Esophagus squamous epithelium (tissue), 4 donors: ENCODE data around the gene ST8SIA2.

ENCODE experiments used
- CTCF ChIP-seq, 6 experiments: fragments of 450-650 bp in 4 of 6; fragments of 200-600 bp in 2 of 6; sonication (generic) in 2 of 6; IDR thresholded peaks; one replicate each; pipeline ENCODE4 v1.5.1; 2016 to 2019; ENCODE audit warnings: antibody characterized with exemption in 6 of 6, mild to moderate bottlenecking in 4 of 6, moderate library complexity in 4 of 6
- POLR2A ChIP-seq, 4 donors: fragments of 450-650 bp; IDR thresholded peaks; one replicate each; pipeline ENCODE4 v1.6.1; 2017; ENCODE audit warnings: antibody characterized with exemption in 4 of 4, mild to moderate bottlenecking in 4 of 4, moderate library complexity in 3 of 4

- TF ChIP-seq CTCF (IDR thresholded peaks at IDR 0.05) = no peak
- no peak for TF ChIP-seq POLR2A (IDR thresholded peaks at IDR 0.05)
Measured at GRCh38 chr15:92395098-92395635, 1.5 kb downstream of the ST8SIA2 start.
